HG03139 (cell line): ENCODE results near the gene RNGTT.
"Not testable (repeated sequence)": the region's sequence is repeated elsewhere in the genome, so short reads cannot be mapped to it uniquely, and the experiment has no call there.

Source experiments
- ATAC-seq: cut with Tn5 transposase; IDR thresholded peaks from one replicate; pipeline ENCODE4 v1.9.1; 2021; ENCODE audit not compliant: unreplicated experiment

Gene RNGTT

DNA sequence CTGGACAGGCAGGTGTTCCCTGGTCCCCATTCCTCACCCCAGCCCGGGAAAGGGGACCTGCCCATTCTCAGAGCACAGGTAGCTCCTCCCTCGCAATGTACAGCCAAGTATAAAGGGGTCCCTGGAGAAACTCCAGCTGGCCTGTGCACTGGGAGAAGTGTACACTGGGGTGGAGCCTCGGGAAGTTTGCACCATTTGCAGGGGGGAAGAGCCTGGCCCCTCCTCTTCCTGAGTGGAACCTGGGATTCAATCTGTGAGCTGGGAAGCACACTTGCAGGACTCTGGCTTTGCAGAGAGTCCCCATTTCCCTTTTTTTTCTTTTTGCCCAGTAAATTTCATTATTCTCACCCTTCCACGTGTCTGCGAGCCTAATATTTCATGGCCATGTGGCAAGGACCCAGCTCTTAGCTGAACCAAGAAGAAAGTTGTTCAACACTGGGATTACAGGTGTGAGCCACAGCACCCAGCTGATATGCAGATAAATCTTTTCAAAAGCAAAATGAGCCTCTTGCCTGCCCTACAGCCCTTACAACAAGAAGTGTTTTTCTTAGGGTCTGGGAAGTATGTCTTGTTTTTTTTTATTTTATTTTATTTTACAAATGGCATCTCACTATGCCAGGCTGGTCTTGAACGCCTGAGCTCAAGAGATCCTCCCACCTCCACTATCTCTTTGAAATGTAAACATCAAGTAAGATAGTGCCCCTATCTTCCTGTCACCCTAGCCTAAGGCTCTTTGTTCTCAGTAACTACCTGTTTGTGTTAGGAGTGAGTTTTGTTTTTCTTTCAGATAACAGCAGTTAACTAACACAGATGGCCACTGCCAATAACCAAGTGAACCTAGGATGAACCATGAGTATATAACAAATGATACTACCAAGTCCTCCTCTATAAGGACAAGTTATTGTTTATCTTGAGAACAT is 9.3 kb upstream of the RNGTT start:
- ATAC-seq: no peak

DNA sequence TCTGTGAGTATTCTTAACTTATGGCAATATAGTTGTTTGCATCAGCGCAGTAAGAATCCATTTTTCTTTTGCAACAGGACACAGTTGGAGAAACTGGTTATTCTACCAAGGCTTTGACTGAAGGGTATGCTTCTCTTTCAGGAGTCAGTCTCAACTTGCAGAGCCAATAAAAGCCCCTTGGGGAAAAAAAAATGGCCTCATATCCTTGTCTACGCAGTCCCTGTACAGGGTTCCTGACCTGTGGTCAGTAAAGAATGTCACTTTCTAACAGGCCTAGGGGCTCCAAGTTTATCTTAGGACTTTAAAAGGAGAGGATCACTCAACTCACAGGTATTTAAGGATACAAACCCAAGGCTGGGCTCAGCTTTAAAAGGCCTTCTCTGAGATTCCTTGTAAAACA is 6.9 kb upstream of the RNGTT start:
- no peak for ATAC-seq

DNA sequence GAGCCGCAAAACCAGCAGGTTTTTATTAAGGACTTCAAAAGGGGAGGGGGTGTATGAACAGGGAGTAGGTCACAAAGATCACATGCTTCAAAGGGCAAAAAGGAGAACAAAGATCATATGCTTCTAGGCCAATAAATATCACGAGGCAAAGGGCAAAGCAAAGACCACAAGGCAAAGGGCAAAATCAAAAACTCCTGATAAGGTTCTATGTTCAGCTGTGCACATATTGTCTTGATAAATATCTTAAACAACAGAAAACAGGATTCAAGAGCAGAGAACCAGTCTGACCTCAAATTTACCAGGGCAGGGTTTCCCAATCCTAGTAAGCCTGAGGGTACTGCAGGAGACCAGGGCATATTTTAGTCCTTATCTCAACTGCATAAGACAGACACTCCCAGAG is 5.8 kb upstream of the RNGTT start:
- not testable (repeated sequence) for ATAC-seq

DNA sequence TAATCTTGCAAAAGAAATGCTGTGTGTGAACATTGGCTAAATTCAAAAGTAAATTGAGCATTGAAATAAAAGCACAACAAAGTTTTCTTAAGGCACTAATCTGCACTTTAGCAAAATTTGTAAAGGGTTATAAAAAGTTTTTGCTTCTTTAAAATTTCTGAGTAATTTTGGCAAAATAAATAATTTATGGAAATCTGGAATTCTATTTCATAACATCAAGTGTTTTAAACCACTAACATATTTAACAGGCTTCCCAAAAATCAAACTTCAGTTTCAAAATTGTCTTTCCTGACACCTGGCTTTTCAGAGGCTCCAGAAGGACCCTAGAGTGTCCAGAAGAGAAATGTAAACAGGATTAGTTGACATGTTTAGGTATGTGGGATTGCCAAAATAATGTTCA is 4.5 kb upstream of the RNGTT start:
- no peak for ATAC-seq

- no peak for ATAC-seq
Measured at GRCh38 chr6:88965691-88966090, 2.3 kb upstream of the RNGTT start.

DNA sequence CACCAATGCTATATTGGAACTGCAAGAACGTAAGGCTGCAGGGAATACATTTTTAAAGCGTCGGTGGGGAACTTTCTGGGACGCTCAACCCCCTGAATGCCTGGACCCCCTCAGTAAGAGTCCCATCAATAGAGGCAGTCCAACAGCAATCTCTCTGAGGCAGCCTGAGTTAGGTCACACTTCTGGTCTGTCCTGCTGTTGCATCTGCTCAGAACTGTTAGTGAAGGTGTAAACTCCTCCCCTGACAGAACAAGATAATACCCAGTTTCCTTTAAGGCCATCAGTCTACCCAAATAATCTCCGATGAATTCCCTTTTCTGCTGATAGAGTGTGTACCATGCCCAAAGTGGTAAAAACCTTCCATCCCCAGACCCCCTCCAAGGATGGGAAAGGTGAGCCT is 1.1 kb upstream of the RNGTT start:
- ATAC-seq: no peak

- no peak for ATAC-seq
Measured at GRCh38 chr6:88958842-88959241, 4.6 kb downstream of the RNGTT start.

- no peak for ATAC-seq
Measured at GRCh38 chr6:88953550-88954386, 9.7 kb downstream of the RNGTT start.

- no peak for ATAC-seq
Measured at GRCh38 chr6:88952065-88952704, 11.2 kb downstream of the RNGTT start.

DNA sequence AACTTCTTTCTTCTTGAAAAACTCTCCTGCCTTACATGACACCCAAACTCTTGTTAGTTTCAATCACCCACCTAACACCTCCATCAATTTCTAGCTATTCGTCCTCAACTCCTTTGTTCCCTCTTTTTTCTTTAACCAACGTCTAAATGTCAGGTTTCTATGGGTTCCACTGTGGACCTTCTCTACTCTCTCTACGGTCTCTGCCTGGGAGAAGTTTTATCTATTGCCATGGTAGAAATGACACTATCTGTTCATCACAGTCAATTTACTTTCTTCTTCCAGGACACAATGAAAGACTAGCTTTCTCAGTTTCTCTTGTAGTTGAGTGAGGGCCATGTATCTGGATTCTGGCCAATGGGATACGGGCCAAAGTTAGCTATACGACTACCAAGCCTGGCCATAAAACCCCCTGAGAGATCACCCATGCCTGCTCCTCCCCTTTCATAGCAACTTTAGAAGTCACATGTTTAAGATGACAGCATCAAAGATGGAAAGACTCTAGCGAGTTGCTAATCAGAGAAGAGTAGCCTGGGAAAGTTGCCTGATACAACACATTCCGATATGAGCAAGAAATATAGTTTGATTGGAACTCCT is 17.9 kb downstream of the RNGTT start:
- no peak for ATAC-seq

DNA sequence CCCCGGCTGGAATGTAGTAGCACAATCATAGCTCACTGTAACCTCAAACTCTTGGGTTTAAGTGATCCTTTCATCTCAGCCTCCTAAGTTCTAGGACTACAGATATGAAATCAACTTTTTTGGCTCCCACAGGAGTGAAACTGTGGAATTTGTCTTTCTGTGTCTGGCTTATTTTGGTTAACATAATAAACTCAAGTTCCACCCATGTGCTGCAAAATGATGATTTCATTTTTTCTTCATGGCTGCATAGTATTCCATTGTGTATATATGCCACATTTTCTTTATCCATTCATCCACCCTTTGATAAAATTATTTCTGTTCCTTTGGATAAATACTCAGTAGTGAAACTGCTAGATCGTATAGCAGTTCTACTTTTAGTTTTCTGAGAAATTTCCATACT is 29.9 kb downstream of the RNGTT start:
- no peak for ATAC-seq

DNA sequence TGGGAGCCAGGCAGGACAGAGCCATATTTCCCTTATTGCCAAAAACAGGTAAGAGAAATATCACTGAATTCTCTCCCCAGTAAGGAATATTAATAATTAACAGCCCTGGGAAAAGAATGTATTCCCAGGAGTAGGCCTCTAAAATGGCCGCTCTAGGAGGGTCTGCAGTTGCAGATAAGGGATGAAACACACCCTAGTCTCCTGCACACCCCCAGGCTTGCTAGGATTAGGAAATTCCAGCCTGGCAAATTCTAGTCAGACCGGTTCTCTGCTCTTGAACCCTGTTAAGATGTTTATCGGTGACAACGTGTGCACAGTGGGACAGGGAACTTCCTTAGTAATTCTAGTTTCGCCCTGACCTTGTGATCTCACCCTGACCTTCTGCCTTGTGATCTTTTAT is 31.4 kb downstream of the RNGTT start:
- ATAC-seq: not testable (repeated sequence)

- no peak for ATAC-seq
Measured at GRCh38 chr6:88922775-88923548, 40.5 kb downstream of the RNGTT start.

- no peak for ATAC-seq
Measured at GRCh38 chr6:88921734-88922133, 41.7 kb downstream of the RNGTT start.

DNA sequence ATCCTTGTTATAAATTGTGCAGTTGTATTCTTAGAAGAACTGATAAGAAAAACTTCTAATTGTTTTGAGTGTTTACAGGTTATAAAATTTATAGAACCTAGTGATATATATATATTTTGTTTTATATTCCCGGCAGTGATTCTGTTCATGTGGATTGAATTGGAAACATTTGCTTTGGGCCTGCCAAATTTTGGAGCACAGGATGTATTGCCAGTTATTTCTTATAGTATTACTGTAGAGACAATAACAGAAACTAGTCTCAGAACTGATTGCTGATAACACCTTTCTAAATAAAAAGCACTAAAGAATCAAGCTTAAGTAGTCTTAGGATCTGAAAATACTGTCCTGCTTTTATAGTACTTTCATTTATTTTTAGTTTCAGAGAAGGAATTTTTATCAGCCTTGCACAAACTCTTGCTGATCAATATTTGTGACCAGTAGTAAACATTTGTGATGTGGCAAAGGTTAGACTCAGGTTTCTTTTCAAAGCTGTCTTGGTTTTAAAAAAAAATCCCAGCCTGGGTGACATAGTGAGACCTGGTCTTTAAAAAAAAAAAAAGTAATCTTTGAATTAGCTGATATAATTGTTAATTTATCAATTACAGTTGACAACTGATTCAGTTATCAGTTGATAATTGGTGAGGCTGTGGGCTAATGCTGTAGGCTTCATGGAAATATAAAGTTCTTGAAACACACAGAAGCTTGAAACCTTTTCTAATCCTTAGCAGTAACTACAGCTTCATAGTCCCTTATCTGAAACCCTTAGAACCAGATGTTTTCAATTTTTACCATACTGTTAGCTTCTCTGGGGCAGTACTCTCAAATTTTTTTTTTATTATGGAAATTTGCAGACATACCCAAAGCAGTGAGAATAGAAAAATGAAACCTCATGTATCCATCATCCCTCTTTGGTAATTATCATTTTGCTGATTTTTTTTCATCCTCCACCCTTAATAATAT is 42.4 kb downstream of the RNGTT start:
- no peak for ATAC-seq

DNA sequence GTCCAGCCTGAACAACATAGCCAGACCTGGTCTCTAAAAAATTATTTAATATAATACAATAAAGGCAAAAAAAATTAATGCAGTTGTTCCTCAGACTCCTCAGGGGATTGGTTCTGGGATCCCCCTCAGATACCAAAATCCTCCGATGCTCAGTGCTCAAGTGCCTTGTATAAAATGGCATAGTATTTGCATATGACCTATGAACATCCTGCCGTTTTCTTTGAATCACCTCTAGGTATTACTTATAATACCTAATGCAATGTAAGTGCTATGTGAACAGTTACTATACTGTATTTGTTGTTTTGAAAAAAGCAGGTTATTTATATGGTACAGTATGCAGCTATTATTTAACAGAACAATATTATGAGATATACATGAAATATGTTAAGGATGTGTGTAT is 43.3 kb downstream of the RNGTT start:
- no peak for ATAC-seq

- ATAC-seq: no peak
Measured at GRCh38 chr6:88919032-88919431, 44.4 kb downstream of the RNGTT start.

GRCh38 chr6:88916615-88917208 is 46.7 kb downstream of the RNGTT start:
- ATAC-seq: no peak
